ENCODE data around the gene GPSM3.
"Not testable (repeated sequence)": the region's sequence is repeated elsewhere in the genome, so short reads cannot be mapped to it uniquely, and the experiment has no call there.

GPSM3 gene

DNA sequence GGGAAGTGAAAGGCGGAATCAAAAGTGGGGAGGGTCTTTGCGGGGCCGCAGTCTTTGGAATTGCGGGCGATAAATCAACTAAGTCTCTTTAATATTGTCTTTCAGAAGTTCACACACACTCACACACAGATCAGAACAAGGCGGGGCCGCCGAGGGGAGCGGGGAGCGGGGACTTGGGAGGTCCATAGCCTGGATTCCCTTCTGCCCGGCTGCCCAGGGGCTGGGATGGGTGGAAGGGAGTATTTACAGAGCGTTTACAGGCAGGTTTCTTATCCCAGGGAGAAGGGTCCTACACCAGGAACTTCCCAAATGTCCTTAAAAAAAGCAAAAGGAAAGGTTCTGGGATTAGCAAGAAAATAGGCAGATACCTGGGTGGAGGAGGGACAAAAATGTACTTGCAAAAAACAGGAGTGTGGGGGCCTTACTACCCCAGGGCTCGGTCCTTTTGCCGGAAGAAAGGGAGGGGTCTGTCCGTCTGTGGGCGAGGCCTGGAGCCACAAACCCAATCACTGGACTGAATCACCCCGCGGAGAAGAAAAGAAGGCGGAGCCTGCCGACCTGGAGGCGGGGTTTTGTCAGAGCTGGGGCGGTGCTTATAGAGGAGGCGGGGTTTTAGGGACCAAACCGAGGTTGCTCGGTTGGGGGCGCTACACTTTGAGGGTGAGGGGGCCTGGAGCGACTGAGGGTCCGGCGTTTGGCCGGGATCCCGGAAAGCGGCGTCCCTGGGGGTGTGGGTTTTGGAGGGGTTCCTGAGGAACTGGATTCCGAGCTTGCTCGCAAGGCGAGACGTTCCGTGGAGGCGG is 44.0 kb downstream of the GPSM3 start:
- no peak for DNase-seq

GRCh38 chr6:32147401-32148132 is 44.9 kb downstream of the GPSM3 start:
- no peak for DNase-seq

DNA sequence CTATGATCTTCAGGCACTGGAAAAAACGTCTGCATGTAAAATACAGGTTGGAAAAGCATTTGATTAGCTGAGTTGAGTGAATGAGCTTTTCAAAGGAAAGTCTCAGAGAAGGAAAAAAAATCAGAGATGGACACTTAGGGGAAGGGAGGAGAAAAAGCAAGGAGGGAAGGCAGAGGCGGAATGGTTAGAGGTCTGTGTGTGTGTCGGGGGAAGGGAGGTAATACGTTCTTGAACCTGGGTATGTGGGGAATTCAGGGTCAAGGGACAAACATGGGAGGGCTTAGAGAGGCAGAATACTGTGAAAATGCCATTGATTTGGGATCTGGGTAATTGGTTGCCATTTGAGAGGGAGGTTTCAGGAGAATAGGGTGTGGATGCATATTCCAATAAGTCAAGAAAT is 45.8 kb downstream of the GPSM3 start:
- no peak for DNase-seq

DNA sequence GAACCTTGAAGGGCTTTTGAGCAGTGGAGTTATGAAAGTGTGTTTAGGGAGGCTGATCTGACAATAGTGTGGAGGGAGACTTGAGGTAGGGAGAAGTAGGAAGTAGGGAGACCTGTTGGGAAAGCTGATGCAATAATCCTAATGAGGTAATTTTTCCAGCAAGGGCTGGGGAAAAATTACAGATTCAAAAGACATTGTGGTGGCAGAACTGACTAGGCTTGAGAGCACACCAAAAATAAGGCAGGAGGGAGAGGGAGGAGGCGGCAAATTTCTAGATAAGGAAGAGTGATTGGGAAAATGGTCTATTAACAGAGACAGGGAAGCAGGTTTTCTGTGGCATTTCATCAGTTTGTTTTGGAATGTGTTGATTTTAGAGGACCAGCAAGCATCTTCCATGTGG is 46.2 kb downstream of the GPSM3 start:
- no peak for DNase-seq

DNA sequence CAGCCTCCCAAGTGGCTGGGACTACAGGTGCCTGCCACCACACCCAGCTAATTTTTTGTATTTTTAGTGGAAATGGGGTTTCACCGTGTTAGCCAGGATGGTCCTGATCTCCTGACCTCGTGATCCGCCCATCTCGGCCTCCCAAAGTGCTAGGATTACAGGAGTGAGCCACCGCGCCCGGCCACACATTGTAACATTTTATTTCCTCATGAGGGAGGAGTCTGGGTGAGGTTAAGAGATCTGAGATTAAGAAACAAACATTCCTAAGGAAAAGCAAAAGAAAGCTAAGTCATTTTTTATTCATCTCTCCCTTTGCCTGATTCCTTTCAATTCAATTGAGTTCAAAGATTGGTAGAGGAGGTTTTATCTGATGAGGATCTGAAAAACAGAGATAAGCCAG is 48.2 kb downstream of the GPSM3 start:
- not testable (repeated sequence) for DNase-seq

Data from NCI-H1694 treated with DMSO at 0.1 percent for 48 hours (cell line).